GM23338 (cell line): Measurements from ENCODE around the gene TMEM200C. TPM values are rescaled to one million over a fixed set of nuclear protein-coding genes. Genes with fewer than 3 reads are reported as not detected.

Experiments used
- ATAC-seq: fragments of 200-7000 bp; cut with Tn5 transposase; 3 replicates; pipeline ENCODE4 v1.9.1; 2020
- DNase-seq: peaks from one replicate; pipeline ENCODE4 v3.0.0-alpha.2; 2015; ENCODE audit warnings: low spot score
- H2AFZ ChIP-seq: fragments of 200-600 bp; sonication (generic); 2 replicates; pipeline ENCODE4 v1.8.0; 2016; ENCODE audit warnings: antibody characterized with exemption, mild to moderate bottlenecking, moderate library complexity
- H3F3A ChIP-seq: fragments of 200-600 bp; sonication (generic); replicated peaks from 2 replicates; pipeline ENCODE4 v1.8.0; 2017; ENCODE audit warnings: antibody characterized with exemption, mixed run types, low read depth
- H3K27ac ChIP-seq: fragments of 200-600 bp; sonication (generic); 2 replicates; pipeline ENCODE4 v1.6.1; 2016; ENCODE audit warnings: low read depth
- H3K27me3 ChIP-seq: fragments of 200-600 bp; sonication (generic); 2 replicates; pipeline ENCODE4 v1.8.0; 2016; ENCODE audit warnings: mild to moderate bottlenecking, mixed run types, moderate library complexity; ENCODE audit not compliant: insufficient read depth
- H3K36me3 ChIP-seq: fragments of 200-600 bp; sonication (generic); 2 replicates; pipeline ENCODE4 v1.8.0; 2016; ENCODE audit warnings: mild to moderate bottlenecking; ENCODE audit not compliant: insufficient read depth
- H3K4me1 ChIP-seq: fragments of 200-600 bp; sonication (generic); 2 replicates; pipeline ENCODE4 v1.8.0; 2016; ENCODE audit warnings: mild to moderate bottlenecking, moderate library complexity; ENCODE audit not compliant: insufficient read depth
- H3K4me2 ChIP-seq: fragments of 200-600 bp; sonication (generic); 2 replicates; pipeline ENCODE4 v1.7.1; 2017; ENCODE audit warnings: mixed run types
- H3K4me3 ChIP-seq: fragments of 200-600 bp; sonication (generic); 2 replicates; pipeline ENCODE4 v1.6.1; 2016; ENCODE audit warnings: mixed run types
- H3K79me2 ChIP-seq: fragments of 200-600 bp; sonication (generic); replicated peaks from 2 replicates; pipeline ENCODE4 v1.8.0; 2017; ENCODE audit warnings: mild to moderate bottlenecking; ENCODE audit not compliant: insufficient read depth
- H3K9me2 ChIP-seq: fragments of 200-600 bp; sonication (generic); 2 replicates; pipeline ENCODE4 v1.8.0; 2017; ENCODE audit not compliant: insufficient read depth
- H4K20me1 ChIP-seq: fragments of 200-600 bp; sonication (generic); replicated peaks from 2 replicates; pipeline ENCODE4 v1.8.0; 2017; ENCODE audit warnings: mild to moderate bottlenecking; ENCODE audit not compliant: insufficient read depth
- H3K27ac Mint-ChIP-seq: 2 replicates; pipeline ENCODE4 v1.8.0; 2020; ENCODE audit warnings: inconsistent platforms, mild to moderate bottlenecking, moderate library complexity, mixed read lengths
- H3K27me3 Mint-ChIP-seq: 3 replicates; pipeline ENCODE4 v1.8.0; 2022; ENCODE audit warnings: low read depth, mild to moderate bottlenecking, moderate library complexity, mixed read lengths, inconsistent platforms; ENCODE audit not compliant: insufficient read depth, poor library complexity
- H3K36me3 Mint-ChIP-seq: 3 replicates; pipeline ENCODE4 v1.8.0; 2021; ENCODE audit warnings: low read depth, mild to moderate bottlenecking, inconsistent platforms, moderate library complexity, mixed read lengths
- H3K4me1 Mint-ChIP-seq: 3 replicates; pipeline ENCODE4 v1.8.0; 2020; ENCODE audit warnings: mild to moderate bottlenecking, inconsistent platforms, mixed read lengths
- H3K4me3 Mint-ChIP-seq: 3 replicates; pipeline ENCODE4 v1.8.0; 2021; ENCODE audit warnings: moderate library complexity, mild to moderate bottlenecking, inconsistent platforms, mixed read lengths
- H3K9me3 Mint-ChIP-seq: 3 replicates; pipeline ENCODE4 v1.8.0; 2020; ENCODE audit warnings: moderate library complexity, mild to moderate bottlenecking, inconsistent platforms, mixed read lengths
- CREB1 ChIP-seq: fragments of 250-450 bp; sonication (Bioruptor Pico); IDR thresholded peaks from 2 replicates; pipeline ENCODE4 v1.5.0; 2020; ENCODE audit warnings: low read depth, mild to moderate bottlenecking, moderate library complexity
- CTCF ChIP-seq, 2 experiments: fragments of 200-600 bp in 1 of 2; sonication (generic) in 1 of 2; conservative IDR thresholded peaks; 2 replicates each; pipeline versions ENCODE4 v1.5.1 to v1.6.1; 2016 to 2017; ENCODE audit warnings: antibody characterized with exemption in 2 of 2, low read depth in 2 of 2, mild to moderate bottlenecking in 2 of 2, moderate library complexity in 1 of 2
- NANOG ChIP-seq: IDR thresholded peaks from 2 replicates; pipeline ENCODE4 v1.6.1; 2016; ENCODE audit warnings: antibody characterized with exemption, borderline replicate concordance
- POLR2AphosphoS5 ChIP-seq: IDR thresholded peaks from 2 replicates; pipeline ENCODE4 v1.6.1; 2016; ENCODE audit warnings: antibody characterized with exemption, low read depth
- ZNF331 ChIP-seq: fragments of 250-450 bp; sonication (Bioruptor Pico); IDR thresholded peaks from 2 replicates; pipeline ENCODE4 v1.5.0; 2020; ENCODE audit warnings: low read depth, mild to moderate bottlenecking, moderate library complexity
- ZNF462 ChIP-seq: fragments of 250-450 bp; sonication (Bioruptor Pico); IDR thresholded peaks from 2 replicates; pipeline ENCODE4 v1.5.0; 2020; ENCODE audit warnings: mild to moderate bottlenecking, moderate library complexity
- polyA plus RNA-seq: library from polyadenylated mRNA; unstranded; fragments of >200 nt; fragmentation: Nextera tagmentation; extraction: Ambion mirVana; gene quantifications from 2 replicates; pipeline ENCODE4 v1.2.1, GENCODE V29; 2016
- total RNA-seq: library from RNA; depleted of rRNA; stranded (reverse); fragments of >200 nt; shearing (Covaris generic); gene quantifications from 2 replicates; pipeline ENCODE4 v1.2.3, GENCODE V29; 2014

Gene TMEM200C
- total and polyA plus RNA-seq, 2 experiments from 2014 or later, result 0.53 to 6.1 TPM

GRCh38 chr18:5857180-5857579 lies 38.1 kb downstream of the TMEM200C start:
- Histone ChIP-seq H2AFZ (no peak overlapping the region), H4K20me1 (no peaks in the 10 kb centered on the region), H3F3A (no peaks in the 10 kb centered on the region), H3K27ac (no peak overlapping the region), H3K9me2 (no peaks in the 10 kb centered on the region), H3K4me3 (no peak overlapping the region), H3K4me2 (no peak overlapping the region), H3K27me3 (no peaks in the 10 kb centered on the region), H3K4me1 (no peaks in the 10 kb centered on the region), H3K36me3 (peaks cover 9% of the 10 kb centered on the region; the same call in 1 of the 2 replicates), H3K79me2 (no peaks in the 10 kb centered on the region)
- Mint-ChIP-seq H3K27me3 (no peaks in the 10 kb centered on the region), H3K4me3 (no peak overlapping the region), H3K4me1 (no peaks in the 10 kb centered on the region), H3K36me3 (peaks cover 13% of the 10 kb centered on the region; the same call in 2 of the 3 replicates), H3K9me3 (peaks cover 21% of the 10 kb centered on the region), H3K27ac (no peak overlapping the region)
- no peak for TF ChIP-seq CREB1 (CRISPR knock-in tag)
- no peak for TF ChIP-seq POLR2AphosphoS5
- no peak for TF ChIP-seq ZNF462
- TF ChIP-seq NANOG, result no peak
- ATAC-seq, result no peak
- DNase-seq, result no peak

- no peaks in the 10 kb centered on the region for H3K9me2 ChIP-seq
- no peaks in the 10 kb centered on the region for H3F3A ChIP-seq
- H3K4me1 ChIP-seq, result no peaks in the 10 kb centered on the region
- H4K20me1 ChIP-seq, result no peaks in the 10 kb centered on the region
- no peak for ATAC-seq
- Mint-ChIP-seq H3K9me3 (no peaks in the 10 kb centered on the region), H3K36me3 (no peaks in the 10 kb centered on the region), H3K4me3 (no peak overlapping the region), H3K27me3 (no peaks in the 10 kb centered on the region), H3K4me1 (no peaks in the 10 kb centered on the region), H3K27ac (no peak overlapping the region)
- no peak overlapping the region for H3K4me2 ChIP-seq
- DNase-seq, result no peak
- H3K79me2 ChIP-seq, result no peaks in the 10 kb centered on the region
- H2AFZ ChIP-seq, result no peak overlapping the region
- H3K36me3 ChIP-seq, result no peaks in the 10 kb centered on the region
- no peaks in the 10 kb centered on the region for H3K27me3 ChIP-seq
- H3K4me3 ChIP-seq, result no peak overlapping the region
- H3K27ac ChIP-seq, result no peak overlapping the region
- TF ChIP-seq ZNF331 (CRISPR knock-in tag) (no peak), CTCF (conservative IDR thresholded peaks at IDR 0.05; ENCODE audit: low read depth in 2 of 2) (no peak)
These were observed 42.1 kb downstream of the TMEM200C start for GRCh38 chr18:5853253-5853652.
